ENCODE results near the gene FBN2. TPM values are rescaled to one million over a fixed set of nuclear protein-coding genes. Genes with fewer than 3 reads are reported as not detected.

The FBN2 gene
- total RNA-seq, 1 experiment from 2014 or later: not detected

GRCh38 chr5:128353441-128354107, 184.5 kb downstream of the FBN2 start:
- Histone ChIP-seq H3K79me2 (ENCODE audit: low read length) (no peaks in the 10 kb centered on the region), H3K4me2 (ENCODE audit: low read depth, low read length, poor library complexity, severe bottlenecking) (no peak overlapping the region), H3K4me3 (ENCODE audit: low read length) (no peak overlapping the region), H3K9ac (ENCODE audit: low read length) (no peak overlapping the region), H3K9me2 (replicated peaks; ENCODE audit: insufficient read depth, low read length) (no peaks in the 10 kb centered on the region), H2AFZ (ENCODE audit: low read length) (no peak overlapping the region), H3K27me3 (ENCODE audit: low read length) (no peaks in the 10 kb centered on the region), H3K27ac (ENCODE audit: low read length) (no peak overlapping the region), H3K36me3 (ENCODE audit: insufficient read depth, low read length) (no peaks in the 10 kb centered on the region), H3K4me1 (ENCODE audit: low read length) (no peaks in the 10 kb centered on the region), H3K9me3 (ENCODE audit: low read length) (no peaks in the 10 kb centered on the region), H4K20me1 (ENCODE audit: insufficient read depth, low read depth, low read length) (no peaks in the 10 kb centered on the region)
- no peak for DNase-seq

- H4K20me1 ChIP-seq (ENCODE audit: insufficient read depth, low read depth, low read length): no peaks in the 10 kb centered on the region
- H3K4me3 ChIP-seq (ENCODE audit: low read length): no peak overlapping the region
- H3K4me2 ChIP-seq (ENCODE audit: low read depth, low read length, poor library complexity, severe bottlenecking): no peak overlapping the region
- H3K36me3 ChIP-seq (ENCODE audit: insufficient read depth, low read length): no peaks in the 10 kb centered on the region
- no peaks in the 10 kb centered on the region for H3K4me1 ChIP-seq (ENCODE audit: low read length)
- no peak overlapping the region for H2AFZ ChIP-seq (ENCODE audit: low read length)
- no peaks in the 10 kb centered on the region for H3K79me2 ChIP-seq (ENCODE audit: low read length)
- H3K27me3 ChIP-seq (ENCODE audit: low read length): no peaks in the 10 kb centered on the region
- DNase-seq: peak; percentile 47
- H3K9me2 ChIP-seq (replicated peaks; ENCODE audit: insufficient read depth, low read length): no peaks in the 10 kb centered on the region
- no peaks in the 10 kb centered on the region for H3K9me3 ChIP-seq (ENCODE audit: low read length)
- H3K9ac ChIP-seq (ENCODE audit: low read length): no peak overlapping the region
- no peak overlapping the region for H3K27ac ChIP-seq (ENCODE audit: low read length)
Observed at GRCh38 chr5:128350705-128351104, 187.3 kb downstream of the FBN2 start.

GRCh38 chr5:128349044-128349858, 188.8 kb downstream of the FBN2 start:
- no peak overlapping the region for H3K4me2 ChIP-seq (ENCODE audit: low read depth, low read length, poor library complexity, severe bottlenecking)
- H3K4me3 ChIP-seq (ENCODE audit: low read length): no peak overlapping the region
- H3K9ac ChIP-seq (ENCODE audit: low read length): no peak overlapping the region
- no peak for DNase-seq
- no peaks in the 10 kb centered on the region for H3K4me1 ChIP-seq (ENCODE audit: low read length)
- H2AFZ ChIP-seq (ENCODE audit: low read length): no peak overlapping the region
- H3K9me2 ChIP-seq (replicated peaks; ENCODE audit: insufficient read depth, low read length): no peaks in the 10 kb centered on the region
- H3K27me3 ChIP-seq (ENCODE audit: low read length): no peaks in the 10 kb centered on the region
- H3K9me3 ChIP-seq (ENCODE audit: low read length): no peaks in the 10 kb centered on the region
- no peaks in the 10 kb centered on the region for H3K79me2 ChIP-seq (ENCODE audit: low read length)
- H3K27ac ChIP-seq (ENCODE audit: low read length): no peak overlapping the region
- no peaks in the 10 kb centered on the region for H3K36me3 ChIP-seq (ENCODE audit: insufficient read depth, low read length)
- no peaks in the 10 kb centered on the region for H4K20me1 ChIP-seq (ENCODE audit: insufficient read depth, low read depth, low read length)

- Histone ChIP-seq H3K27ac (ENCODE audit: low read length) (no peak overlapping the region), H3K27me3 (ENCODE audit: low read length) (no peaks in the 10 kb centered on the region), H3K4me1 (ENCODE audit: low read length) (no peaks in the 10 kb centered on the region), H3K4me2 (ENCODE audit: low read depth, low read length, poor library complexity, severe bottlenecking) (no peak overlapping the region), H3K9me2 (replicated peaks; ENCODE audit: insufficient read depth, low read length) (no peaks in the 10 kb centered on the region), H4K20me1 (ENCODE audit: insufficient read depth, low read depth, low read length) (no peaks in the 10 kb centered on the region), H2AFZ (ENCODE audit: low read length) (no peak overlapping the region), H3K79me2 (ENCODE audit: low read length) (no peaks in the 10 kb centered on the region), H3K36me3 (ENCODE audit: insufficient read depth, low read length) (no peaks in the 10 kb centered on the region), H3K9me3 (ENCODE audit: low read length) (no peaks in the 10 kb centered on the region), H3K4me3 (ENCODE audit: low read length) (no peak overlapping the region), H3K9ac (ENCODE audit: low read length) (no peak overlapping the region)
- DNase-seq: no peak
Observed at GRCh38 chr5:128346038-128346437, 192.0 kb downstream of the FBN2 start.

- Histone ChIP-seq H3K79me2 (ENCODE audit: low read length) (no peaks in the 10 kb centered on the region), H3K4me1 (ENCODE audit: low read length) (no peaks in the 10 kb centered on the region), H3K27me3 (ENCODE audit: low read length) (no peaks in the 10 kb centered on the region), H3K4me2 (ENCODE audit: low read depth, low read length, poor library complexity, severe bottlenecking) (no peak overlapping the region), H3K9me3 (ENCODE audit: low read length) (no peaks in the 10 kb centered on the region), H3K9me2 (replicated peaks; ENCODE audit: insufficient read depth, low read length) (no peaks in the 10 kb centered on the region), H3K27ac (ENCODE audit: low read length) (no peak overlapping the region), H3K4me3 (ENCODE audit: low read length) (no peak overlapping the region), H2AFZ (ENCODE audit: low read length) (no peak overlapping the region), H3K36me3 (ENCODE audit: insufficient read depth, low read length) (no peaks in the 10 kb centered on the region), H3K9ac (ENCODE audit: low read length) (no peak overlapping the region), H4K20me1 (ENCODE audit: insufficient read depth, low read depth, low read length) (no peaks in the 10 kb centered on the region)
- no peak for DNase-seq
Observed at GRCh38 chr5:128345247-128345646, 192.8 kb downstream of the FBN2 start.

- H3K9me3 ChIP-seq (ENCODE audit: low read length): no peaks in the 10 kb centered on the region
- no peaks in the 10 kb centered on the region for H3K36me3 ChIP-seq (ENCODE audit: insufficient read depth, low read length)
- H3K27me3 ChIP-seq (ENCODE audit: low read length): no peaks in the 10 kb centered on the region
- no peaks in the 10 kb centered on the region for H4K20me1 ChIP-seq (ENCODE audit: insufficient read depth, low read depth, low read length)
- no peaks in the 10 kb centered on the region for H3K4me1 ChIP-seq (ENCODE audit: low read length)
- no peaks in the 10 kb centered on the region for H3K9me2 ChIP-seq (replicated peaks; ENCODE audit: insufficient read depth, low read length)
- H3K27ac ChIP-seq (ENCODE audit: low read length): no peak overlapping the region
- no peak overlapping the region for H3K4me2 ChIP-seq (ENCODE audit: low read depth, low read length, poor library complexity, severe bottlenecking)
- H3K9ac ChIP-seq (ENCODE audit: low read length): no peak overlapping the region
- H3K4me3 ChIP-seq (ENCODE audit: low read length): no peak overlapping the region
- H3K79me2 ChIP-seq (ENCODE audit: low read length): no peaks in the 10 kb centered on the region
- DNase-seq: no peak
- H2AFZ ChIP-seq (ENCODE audit: low read length): no peak overlapping the region
Observed at GRCh38 chr5:128343168-128343567, 194.9 kb downstream of the FBN2 start.

- H3K4me1 ChIP-seq (ENCODE audit: low read length): no peaks in the 10 kb centered on the region
- H3K4me2 ChIP-seq (ENCODE audit: low read depth, low read length, poor library complexity, severe bottlenecking): no peak overlapping the region
- H4K20me1 ChIP-seq (ENCODE audit: insufficient read depth, low read depth, low read length): no peaks in the 10 kb centered on the region
- no peak overlapping the region for H3K9ac ChIP-seq (ENCODE audit: low read length)
- H3K27ac ChIP-seq (ENCODE audit: low read length): no peak overlapping the region
- no peaks in the 10 kb centered on the region for H3K36me3 ChIP-seq (ENCODE audit: insufficient read depth, low read length)
- no peaks in the 10 kb centered on the region for H3K9me2 ChIP-seq (replicated peaks; ENCODE audit: insufficient read depth, low read length)
- H3K27me3 ChIP-seq (ENCODE audit: low read length): no peaks in the 10 kb centered on the region
- H3K9me3 ChIP-seq (ENCODE audit: low read length): no peaks in the 10 kb centered on the region
- no peaks in the 10 kb centered on the region for H3K79me2 ChIP-seq (ENCODE audit: low read length)
- DNase-seq: no peak
- no peak overlapping the region for H2AFZ ChIP-seq (ENCODE audit: low read length)
- no peak overlapping the region for H3K4me3 ChIP-seq (ENCODE audit: low read length)
Observed at GRCh38 chr5:128341056-128341455, 197.0 kb downstream of the FBN2 start.

- no peaks in the 10 kb centered on the region for H3K9me2 ChIP-seq (replicated peaks; ENCODE audit: insufficient read depth, low read length)
- H4K20me1 ChIP-seq (ENCODE audit: insufficient read depth, low read depth, low read length): no peaks in the 10 kb centered on the region
- no peaks in the 10 kb centered on the region for H3K4me1 ChIP-seq (ENCODE audit: low read length)
- H3K27ac ChIP-seq (ENCODE audit: low read length): no peak overlapping the region
- DNase-seq: no peak
- no peaks in the 10 kb centered on the region for H3K27me3 ChIP-seq (ENCODE audit: low read length)
- no peaks in the 10 kb centered on the region for H3K36me3 ChIP-seq (ENCODE audit: insufficient read depth, low read length)
- no peaks in the 10 kb centered on the region for H3K79me2 ChIP-seq (ENCODE audit: low read length)
- H2AFZ ChIP-seq (ENCODE audit: low read length): no peak overlapping the region
- H3K9ac ChIP-seq (ENCODE audit: low read length): no peak overlapping the region
- H3K4me3 ChIP-seq (ENCODE audit: low read length): no peak overlapping the region
- H3K9me3 ChIP-seq (ENCODE audit: low read length): no peaks in the 10 kb centered on the region
- no peak overlapping the region for H3K4me2 ChIP-seq (ENCODE audit: low read depth, low read length, poor library complexity, severe bottlenecking)
Observed at GRCh38 chr5:128340648-128341047, 197.4 kb downstream of the FBN2 start.

All from Karpas-422 (cell line).